MM.1S (cell line): ENCODE results near the gene CHST13.

Experiments used
- CTCF ChIP-seq: fragments of 300-600 bp; sonication (generic); IDR thresholded peaks from 2 replicates; pipeline ENCODE4 v1.5.1; 2016; ENCODE audit warnings: antibody characterized with exemption, low read length, mixed read lengths
- EZH2 ChIP-seq: fragments of 300-600 bp; sonication (generic); optimal IDR thresholded peaks from 2 replicates; pipeline ENCODE3; 2017; ENCODE audit warnings: low read depth, mild to moderate bottlenecking, antibody characterized with exemption, low read length, mixed read lengths
- EZH2phosphoT487 ChIP-seq: fragments of 300-600 bp; sonication (generic); IDR thresholded peaks from 2 replicates; pipeline ENCODE4 v1.6.1; 2018; ENCODE audit warnings: antibody characterized with exemption, low read length

DNA sequence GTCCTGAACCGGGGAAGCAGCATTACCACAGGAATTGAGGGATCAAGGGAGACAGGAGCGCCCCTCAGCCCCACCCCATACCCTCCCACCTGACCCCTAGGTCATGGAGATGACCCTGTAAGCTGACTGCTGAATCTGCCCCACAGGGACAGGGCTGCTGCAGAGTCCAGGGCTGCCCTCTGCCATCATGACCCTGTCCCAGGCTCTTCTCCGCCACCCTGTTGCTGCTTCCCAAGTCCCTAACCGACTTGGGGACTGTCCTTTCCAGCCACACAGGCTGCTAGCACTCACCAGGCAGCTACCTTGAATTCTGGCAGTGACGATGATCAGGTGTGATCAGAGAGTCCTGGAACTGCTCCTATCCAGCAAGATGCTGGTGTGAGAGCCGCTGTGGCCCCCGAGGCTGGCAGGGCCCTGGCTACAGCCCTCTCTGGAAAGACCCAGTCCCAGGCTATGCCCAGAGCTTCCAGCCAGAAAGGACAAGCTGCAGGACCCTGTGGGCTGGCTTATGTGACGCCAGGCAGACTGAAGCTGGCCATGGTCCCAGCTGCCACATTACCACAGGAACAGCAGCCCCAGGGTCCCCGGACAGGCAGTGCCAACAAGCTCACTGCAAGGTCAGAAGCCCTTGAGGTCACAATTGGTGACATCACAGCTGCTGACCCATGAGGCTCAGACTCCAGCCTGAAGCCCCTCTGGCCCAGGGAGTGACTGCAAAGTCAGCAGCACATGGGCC, 34.5 kb downstream of the CHST13 start, which contains the start of gene C3orf22:
- no peak for TF ChIP-seq CTCF
- TF ChIP-seq EZH2 = no peak
- no peak for TF ChIP-seq EZH2phosphoT487
